Measurements from ENCODE around the gene PIK3C3.
"Not testable (repeated sequence)": the region's sequence is repeated elsewhere in the genome, so short reads cannot be mapped to it uniquely, and the experiment has no call there.

The PIK3C3 gene

GRCh38 chr18:41985914-41986313 is 30.9 kb downstream of the PIK3C3 start:
- Histone ChIP-seq H3K9me3 (ENCODE audit: control insufficient read depth in 2 of 2, low read length in 2 of 2) (no peaks in the 10 kb centered on the region), H3K27me3 (ENCODE audit: control insufficient read depth in 1 of 2, insufficient read depth in 2 of 2, low read length in 2 of 2) (no peaks in the 10 kb centered on the region), H3K4me1 (ENCODE audit: control insufficient read depth, insufficient read depth, low read length) (no peaks in the 10 kb centered on the region), H3K27ac (ENCODE audit: low read length) (no peak overlapping the region), H3K36me3 (ENCODE audit: control insufficient read depth in 2 of 2, insufficient read depth in 2 of 2, low read length in 2 of 2) (no peaks in the 10 kb centered on the region), H3K9ac (ENCODE audit: low read length in 2 of 2) (no peak overlapping the region), H3K4me3 (ENCODE audit: low read length in 2 of 2) (no peak overlapping the region)

GRCh38 chr18:41989508-41989907 is 34.5 kb downstream of the PIK3C3 start:
- no peaks in the 10 kb centered on the region for H3K27me3 ChIP-seq (ENCODE audit: control insufficient read depth in 1 of 2, insufficient read depth in 2 of 2, low read length in 2 of 2)
- H3K9me3 ChIP-seq (ENCODE audit: control insufficient read depth in 2 of 2, low read length in 2 of 2), result no peaks in the 10 kb centered on the region
- no peaks in the 10 kb centered on the region for H3K4me1 ChIP-seq (ENCODE audit: control insufficient read depth, insufficient read depth, low read length)
- no peak overlapping the region for H3K27ac ChIP-seq (ENCODE audit: low read length)
- no peak overlapping the region for H3K4me3 ChIP-seq (ENCODE audit: low read length in 2 of 2)
- no peak overlapping the region for H3K9ac ChIP-seq (ENCODE audit: low read length in 2 of 2)
- H3K36me3 ChIP-seq (ENCODE audit: control insufficient read depth in 2 of 2, insufficient read depth in 2 of 2, low read length in 2 of 2), result peaks cover 3 to 5% of the 10 kb centered on the region in 2 donors

GRCh38 chr18:41992066-41992465 is 37.0 kb downstream of the PIK3C3 start:
- H3K4me1 ChIP-seq (ENCODE audit: control insufficient read depth, insufficient read depth, low read length), result no peaks in the 10 kb centered on the region
- no peak overlapping the region for H3K4me3 ChIP-seq (ENCODE audit: low read length in 2 of 2)
- no peak overlapping the region for H3K27ac ChIP-seq (ENCODE audit: low read length)
- peaks cover 7 to 10% of the 10 kb centered on the region in 2 donors for H3K36me3 ChIP-seq (ENCODE audit: control insufficient read depth in 2 of 2, insufficient read depth in 2 of 2, low read length in 2 of 2)
- H3K27me3 ChIP-seq (ENCODE audit: control insufficient read depth in 1 of 2, insufficient read depth in 2 of 2, low read length in 2 of 2), result no peaks in the 10 kb centered on the region
- H3K9me3 ChIP-seq (ENCODE audit: control insufficient read depth in 2 of 2, low read length in 2 of 2), result no peaks in the 10 kb centered on the region
- H3K9ac ChIP-seq (ENCODE audit: low read length in 2 of 2), result no peak overlapping the region

- Histone ChIP-seq H3K4me1 (ENCODE audit: control insufficient read depth, insufficient read depth, low read length) (no peaks in the 10 kb centered on the region), H3K27me3 (ENCODE audit: control insufficient read depth in 1 of 2, insufficient read depth in 2 of 2, low read length in 2 of 2) (no peaks in the 10 kb centered on the region), H3K9ac (ENCODE audit: low read length in 2 of 2) (no peak overlapping the region), H3K4me3 (ENCODE audit: low read length in 2 of 2) (no peak overlapping the region), H3K9me3 (ENCODE audit: control insufficient read depth in 2 of 2, low read length in 2 of 2) (no peaks in the 10 kb centered on the region), H3K27ac (ENCODE audit: low read length) (no peak overlapping the region), H3K36me3 (ENCODE audit: control insufficient read depth in 2 of 2, insufficient read depth in 2 of 2, low read length in 2 of 2) (peaks cover 9 to 15% of the 10 kb centered on the region in 2 donors)
Measured at GRCh38 chr18:41992703-41993102, 37.7 kb downstream of the PIK3C3 start.

GRCh38 chr18:41993151-41993550 is 38.1 kb downstream of the PIK3C3 start:
- peaks cover 9 to 16% of the 10 kb centered on the region in 2 donors for H3K36me3 ChIP-seq (ENCODE audit: control insufficient read depth in 2 of 2, insufficient read depth in 2 of 2, low read length in 2 of 2)

GRCh38 chr18:41996020-41996419 is 41.0 kb downstream of the PIK3C3 start:
- Histone ChIP-seq H3K9me3 (ENCODE audit: control insufficient read depth in 2 of 2, low read length in 2 of 2) (no peaks in the 10 kb centered on the region), H3K9ac (ENCODE audit: low read length in 2 of 2) (no peak overlapping the region), H3K36me3 (ENCODE audit: control insufficient read depth in 2 of 2, insufficient read depth in 2 of 2, low read length in 2 of 2) (peaks cover 16 to 21% of the 10 kb centered on the region in 2 donors), H3K4me3 (ENCODE audit: low read length in 2 of 2) (no peak overlapping the region), H3K4me1 (ENCODE audit: control insufficient read depth, insufficient read depth, low read length) (no peaks in the 10 kb centered on the region), H3K27ac (ENCODE audit: low read length) (no peak overlapping the region), H3K27me3 (ENCODE audit: control insufficient read depth in 1 of 2, insufficient read depth in 2 of 2, low read length in 2 of 2) (no peaks in the 10 kb centered on the region)

More at GRCh38 chr18:41993151-41993550, 38.1 kb downstream of the PIK3C3 start:
- Histone ChIP-seq H3K9ac (ENCODE audit: low read length in 2 of 2) (no peak overlapping the region), H3K4me1 (ENCODE audit: control insufficient read depth, insufficient read depth, low read length) (no peaks in the 10 kb centered on the region), H3K9me3 (ENCODE audit: control insufficient read depth in 2 of 2, low read length in 2 of 2) (no peaks in the 10 kb centered on the region), H3K4me3 (ENCODE audit: low read length in 2 of 2) (no peak overlapping the region), H3K27me3 (ENCODE audit: control insufficient read depth in 1 of 2, insufficient read depth in 2 of 2, low read length in 2 of 2) (no peaks in the 10 kb centered on the region), H3K27ac (ENCODE audit: low read length) (no peak overlapping the region)

- Histone ChIP-seq H3K27me3 (ENCODE audit: control insufficient read depth in 1 of 2, insufficient read depth in 2 of 2, low read length in 2 of 2) (no peaks in the 10 kb centered on the region), H3K36me3 (ENCODE audit: control insufficient read depth in 2 of 2, insufficient read depth in 2 of 2, low read length in 2 of 2) (peaks cover 19 to 38% of the 10 kb centered on the region in 2 donors), H3K4me3 (ENCODE audit: low read length in 2 of 2) (no peak overlapping the region), H3K9ac (ENCODE audit: low read length in 2 of 2) (no peak overlapping the region), H3K27ac (ENCODE audit: low read length) (no peak overlapping the region), H3K4me1 (ENCODE audit: control insufficient read depth, insufficient read depth, low read length) (no peaks in the 10 kb centered on the region), H3K9me3 (ENCODE audit: control insufficient read depth in 2 of 2, low read length in 2 of 2) (no peaks in the 10 kb centered on the region)
Measured at GRCh38 chr18:41999751-42000150, 44.7 kb downstream of the PIK3C3 start.

- no peak overlapping the region for H3K27ac ChIP-seq (ENCODE audit: low read length)
- no peaks in the 10 kb centered on the region for H3K27me3 ChIP-seq (ENCODE audit: control insufficient read depth in 1 of 2, insufficient read depth in 2 of 2, low read length in 2 of 2)
- no peak overlapping the region for H3K9ac ChIP-seq (ENCODE audit: low read length in 2 of 2)
- H3K9me3 ChIP-seq (ENCODE audit: control insufficient read depth in 2 of 2, low read length in 2 of 2), result no peaks in the 10 kb centered on the region
- no peaks in the 10 kb centered on the region for H3K4me1 ChIP-seq (ENCODE audit: control insufficient read depth, insufficient read depth, low read length)
- peaks cover 26 to 40% of the 10 kb centered on the region in 2 donors for H3K36me3 ChIP-seq (ENCODE audit: control insufficient read depth in 2 of 2, insufficient read depth in 2 of 2, low read length in 2 of 2)
- H3K4me3 ChIP-seq (ENCODE audit: low read length in 2 of 2), result no peak overlapping the region
Measured at GRCh38 chr18:42001801-42002200, 46.8 kb downstream of the PIK3C3 start.

GRCh38 chr18:42004653-42005052 is 49.6 kb downstream of the PIK3C3 start:
- Histone ChIP-seq H3K27me3 (ENCODE audit: control insufficient read depth in 1 of 2, insufficient read depth in 2 of 2, low read length in 2 of 2) (no peaks in the 10 kb centered on the region), H3K4me1 (ENCODE audit: control insufficient read depth, insufficient read depth, low read length) (no peaks in the 10 kb centered on the region), H3K36me3 (ENCODE audit: control insufficient read depth in 2 of 2, insufficient read depth in 2 of 2, low read length in 2 of 2) (peaks cover 21 to 31% of the 10 kb centered on the region in 2 donors), H3K9me3 (ENCODE audit: control insufficient read depth in 2 of 2, low read length in 2 of 2) (no peaks in the 10 kb centered on the region), H3K27ac (ENCODE audit: low read length) (no peak overlapping the region), H3K9ac (ENCODE audit: low read length in 2 of 2) (no peak overlapping the region), H3K4me3 (ENCODE audit: low read length in 2 of 2) (no peak overlapping the region)

GRCh38 chr18:42005782-42006181 is 50.7 kb downstream of the PIK3C3 start:
- H3K4me1 ChIP-seq (ENCODE audit: control insufficient read depth, insufficient read depth, low read length), result no peaks in the 10 kb centered on the region
- H3K9me3 ChIP-seq (ENCODE audit: control insufficient read depth in 2 of 2, low read length in 2 of 2), result no peaks in the 10 kb centered on the region
- no peaks in the 10 kb centered on the region for H3K27me3 ChIP-seq (ENCODE audit: control insufficient read depth in 1 of 2, insufficient read depth in 2 of 2, low read length in 2 of 2)
- H3K9ac ChIP-seq (ENCODE audit: low read length in 2 of 2), result no peak overlapping the region
- no peak overlapping the region for H3K27ac ChIP-seq (ENCODE audit: low read length)
- peaks cover 15 to 27% of the 10 kb centered on the region in 2 donors for H3K36me3 ChIP-seq (ENCODE audit: control insufficient read depth in 2 of 2, insufficient read depth in 2 of 2, low read length in 2 of 2)
- H3K4me3 ChIP-seq (ENCODE audit: low read length in 2 of 2), result no peak overlapping the region

- not testable (repeated sequence) for H3K4me1 ChIP-seq (ENCODE audit: control insufficient read depth, insufficient read depth, low read length); H3K4me3 ChIP-seq (ENCODE audit: low read length in 2 of 2); H3K27me3 ChIP-seq (ENCODE audit: control insufficient read depth in 1 of 2, insufficient read depth in 2 of 2, low read length in 2 of 2); H3K9me3 ChIP-seq (ENCODE audit: control insufficient read depth in 2 of 2, low read length in 2 of 2); H3K27ac ChIP-seq (ENCODE audit: low read length); H3K9ac ChIP-seq (ENCODE audit: low read length in 2 of 2)
- peaks cover 10 to 12% of the 10 kb centered on the region in 2 donors for H3K36me3 ChIP-seq (ENCODE audit: control insufficient read depth in 2 of 2, insufficient read depth in 2 of 2, low read length in 2 of 2)
Measured at GRCh38 chr18:42009457-42009856, 54.4 kb downstream of the PIK3C3 start.

Data from stomach smooth muscle (tissue), 2 donors.